Activated CD8-positive, alpha-beta memory T cell treated with anti-CD3 and anti-CD28 coated beads, Interleukin-2, amount 50 U/mL, for 1 hour (primary cell): Measurements from ENCODE around the gene NEMP1.
"Not testable (repeated sequence)": the region's sequence is repeated elsewhere in the genome, so short reads cannot be mapped to it uniquely, and the experiment has no call there.

Experiments used
- DNase-seq: peaks from one replicate; pipeline ENCODE4 v3.0.0-alpha.2; 2020; ENCODE audit errors: extremely low read depth

NEMP1 gene

DNA sequence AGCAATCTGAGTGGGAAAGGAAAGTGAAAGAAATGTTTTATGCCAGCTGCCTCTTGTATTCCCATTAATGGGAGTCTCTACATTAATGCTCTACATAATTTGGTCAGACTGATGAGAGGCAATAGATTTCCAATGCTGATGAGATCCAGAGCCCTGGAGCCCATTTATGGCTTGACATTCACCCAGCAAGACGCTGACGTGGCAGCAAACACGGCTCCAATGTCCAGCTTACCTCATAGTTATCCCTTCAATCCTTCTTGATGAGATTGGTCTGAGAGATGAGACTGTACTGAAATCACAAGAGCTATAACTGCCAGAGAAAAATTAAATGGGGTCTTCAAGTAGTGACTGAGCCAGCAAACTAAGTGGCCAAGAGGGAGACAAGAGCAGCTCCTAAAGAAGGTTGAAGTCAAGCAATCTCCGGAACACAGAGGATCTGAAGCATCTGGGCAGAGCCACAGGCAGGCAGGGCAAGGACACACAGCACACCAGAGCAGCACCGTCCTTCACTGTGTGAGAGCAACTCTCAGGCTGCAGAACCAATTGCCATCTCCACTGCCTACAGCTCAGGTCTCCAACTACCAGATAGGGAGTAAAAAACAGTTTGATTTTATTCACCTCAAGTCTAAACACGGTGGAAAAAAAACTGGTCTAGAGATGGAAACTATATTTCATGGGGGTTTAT is 21.4 kb downstream of the NEMP1 start:
- DNase-seq = no peak

DNA sequence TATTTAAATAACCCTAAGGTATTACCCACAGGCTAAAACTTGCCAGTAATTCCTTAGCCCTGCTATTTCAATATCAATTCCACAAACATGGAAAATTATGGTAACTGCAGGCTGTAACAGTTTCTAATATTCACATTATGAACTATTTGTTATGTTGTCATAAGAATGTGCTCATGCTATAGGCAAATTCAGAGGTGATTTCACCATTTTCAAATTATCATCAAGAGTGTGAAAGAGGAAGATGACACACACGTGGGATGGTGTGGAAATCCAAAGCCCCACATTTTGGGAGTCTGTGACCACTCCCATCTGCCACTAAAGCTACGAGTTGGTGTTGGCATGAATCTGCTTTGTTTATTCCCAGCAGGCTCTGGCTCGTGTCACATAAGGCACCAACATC is 22.8 kb downstream of the NEMP1 start:
- DNase-seq = no peak

DNA sequence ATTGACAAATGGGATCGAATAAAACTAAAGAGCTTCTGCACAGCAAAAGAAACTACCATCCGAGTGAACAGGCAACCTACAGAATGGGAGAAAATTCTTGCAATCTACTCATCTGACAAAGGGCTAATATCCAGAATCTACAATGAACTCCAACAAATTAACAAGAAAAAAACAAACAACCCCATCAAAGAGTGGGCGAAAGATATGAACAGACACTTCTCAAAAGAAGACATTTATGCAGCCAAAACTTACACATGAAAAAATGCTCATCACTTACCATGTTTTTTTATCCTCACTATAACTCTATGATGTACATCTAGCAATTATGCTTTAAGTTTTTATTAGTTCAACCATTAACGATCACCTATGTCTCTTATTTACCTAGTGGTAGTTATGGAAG is 24.7 kb downstream of the NEMP1 start:
- DNase-seq = not testable (repeated sequence)

DNA sequence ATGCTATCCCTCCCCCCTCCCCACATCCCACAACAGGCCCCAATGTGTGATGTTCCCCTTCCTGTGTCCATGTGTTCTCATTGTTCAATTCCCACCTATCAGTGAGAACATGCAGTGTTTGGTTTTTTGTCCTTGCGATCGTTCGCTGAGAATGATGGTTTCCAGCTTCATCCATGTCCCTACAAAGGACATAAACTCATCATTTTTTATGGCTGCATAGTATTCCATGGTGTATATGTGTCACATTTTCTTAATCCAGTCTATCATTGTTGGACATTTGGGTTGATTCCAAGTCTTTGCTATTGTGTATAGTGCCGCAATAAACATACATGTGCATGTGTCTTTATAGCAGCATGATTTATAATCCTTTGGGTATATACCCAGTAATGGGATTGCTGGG is 25.4 kb downstream of the NEMP1 start:
- DNase-seq = not testable (repeated sequence)

DNA sequence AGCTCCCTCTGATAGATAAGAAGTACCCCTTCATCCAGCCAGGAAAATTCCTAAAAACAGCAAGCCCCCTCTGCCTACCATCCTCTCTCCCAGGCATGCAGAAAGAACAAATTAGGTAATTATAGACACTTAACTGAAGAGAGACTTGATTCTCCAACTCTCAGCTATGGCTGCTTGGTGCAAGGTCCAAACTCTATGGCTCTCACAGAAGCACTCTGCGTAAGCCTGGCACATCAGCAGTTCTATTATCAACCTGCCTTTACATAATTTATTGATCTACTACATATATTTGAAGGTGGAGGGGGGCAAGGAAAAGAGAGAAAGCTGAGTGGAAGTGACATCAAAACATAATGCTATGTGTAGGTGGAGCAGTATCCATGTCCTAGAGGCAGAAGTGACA is 27.6 kb downstream of the NEMP1 start:
- no peak for DNase-seq

DNA sequence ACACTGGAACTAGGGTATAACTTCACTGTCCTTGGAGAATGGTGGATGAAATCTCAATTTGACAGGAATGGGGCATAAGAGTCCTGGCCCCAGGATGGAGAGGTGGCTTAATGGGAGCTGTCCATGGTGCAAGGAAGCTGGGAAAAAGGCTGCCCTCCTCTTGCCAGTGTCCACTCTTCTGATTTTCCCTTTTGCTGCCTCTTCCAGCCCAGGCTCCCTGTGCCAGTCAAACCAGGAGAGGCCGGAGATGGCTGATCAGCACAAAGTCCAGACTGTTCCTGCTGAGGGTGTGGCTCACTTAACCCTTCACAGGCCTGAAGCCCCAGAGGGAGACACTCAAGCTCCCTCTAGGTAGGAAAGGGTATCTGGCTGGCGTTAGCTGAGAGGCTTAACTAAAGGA is 28.7 kb downstream of the NEMP1 start, which contains the start of gene MYO1A:
Gene MYO1A, minus strand, starts transcription at position 240 of the 400 bp plus-strand sequence. CDS start 1,806 bp downstream, outside the sequence.
- no peak for DNase-seq

DNA sequence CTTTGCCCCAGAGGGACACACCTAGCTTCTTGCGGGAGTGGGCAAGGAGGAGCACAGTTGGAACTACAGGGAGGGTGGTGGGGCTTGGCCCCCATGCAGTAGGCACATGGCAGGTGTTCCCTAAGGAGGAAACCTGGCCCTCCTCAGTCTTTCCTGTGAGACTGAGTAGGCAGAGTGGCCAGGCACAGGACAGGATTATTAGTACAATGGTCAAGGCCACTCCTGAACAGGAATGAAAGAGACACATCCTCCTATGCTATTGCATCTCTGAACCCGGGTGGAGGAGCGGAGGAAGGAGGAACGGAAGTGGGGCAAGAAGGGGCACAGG is 29.5 kb downstream of the NEMP1 start:
- DNase-seq = no peak

DNA sequence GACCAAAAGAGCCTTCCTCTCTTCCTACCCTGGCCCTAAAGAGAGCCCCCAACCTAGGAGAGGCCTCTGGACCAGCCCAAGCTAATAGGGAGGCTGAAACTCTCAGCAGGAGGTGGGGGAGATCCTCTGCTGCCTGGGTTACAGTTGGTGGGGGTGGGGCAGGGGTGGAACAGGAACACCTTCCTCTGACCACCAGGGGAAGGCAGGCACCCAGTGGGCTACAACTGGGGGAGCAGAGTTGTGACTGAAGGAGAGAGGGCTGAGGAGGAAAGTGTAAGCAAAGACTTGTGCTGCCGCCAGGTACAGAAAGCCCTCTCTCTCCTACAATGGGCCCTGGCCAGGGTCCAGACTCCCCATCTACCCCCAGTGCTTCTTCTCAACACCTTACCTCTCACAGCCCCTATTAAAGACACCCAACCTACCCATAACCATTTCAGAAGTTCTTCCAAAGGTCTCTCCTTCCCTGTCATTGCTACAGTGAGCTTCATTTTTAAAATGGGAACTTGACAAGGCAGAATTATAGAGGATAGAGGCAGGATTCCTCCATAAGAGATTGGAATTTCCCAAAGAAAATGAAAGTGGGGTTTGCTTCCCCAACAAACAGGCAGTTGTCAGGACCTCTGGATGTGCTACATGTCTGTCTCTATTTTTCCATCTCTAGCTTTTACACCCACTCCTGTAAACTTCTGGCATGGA is 30.0 kb downstream of the NEMP1 start:
- DNase-seq = no peak

DNA sequence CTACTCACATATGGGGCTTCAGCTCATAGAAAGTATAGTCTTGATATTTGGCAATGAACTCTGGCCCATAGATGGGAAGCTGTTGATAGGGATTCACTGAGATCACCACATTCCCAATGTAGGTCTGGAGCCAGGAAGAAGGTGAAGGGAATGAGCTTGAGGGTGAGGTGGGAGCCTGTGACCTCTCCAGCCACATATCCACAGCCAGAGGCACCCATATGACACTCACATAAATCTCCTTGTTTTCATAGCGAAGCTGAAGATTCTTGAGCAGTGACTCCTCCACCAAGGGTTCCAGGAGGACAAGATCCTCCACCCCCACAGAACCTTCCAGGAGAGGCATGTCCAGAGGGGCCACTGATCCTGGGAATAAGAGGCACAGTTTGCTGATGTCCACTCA is 30.6 kb downstream of the NEMP1 start:
- DNase-seq = no peak

DNA sequence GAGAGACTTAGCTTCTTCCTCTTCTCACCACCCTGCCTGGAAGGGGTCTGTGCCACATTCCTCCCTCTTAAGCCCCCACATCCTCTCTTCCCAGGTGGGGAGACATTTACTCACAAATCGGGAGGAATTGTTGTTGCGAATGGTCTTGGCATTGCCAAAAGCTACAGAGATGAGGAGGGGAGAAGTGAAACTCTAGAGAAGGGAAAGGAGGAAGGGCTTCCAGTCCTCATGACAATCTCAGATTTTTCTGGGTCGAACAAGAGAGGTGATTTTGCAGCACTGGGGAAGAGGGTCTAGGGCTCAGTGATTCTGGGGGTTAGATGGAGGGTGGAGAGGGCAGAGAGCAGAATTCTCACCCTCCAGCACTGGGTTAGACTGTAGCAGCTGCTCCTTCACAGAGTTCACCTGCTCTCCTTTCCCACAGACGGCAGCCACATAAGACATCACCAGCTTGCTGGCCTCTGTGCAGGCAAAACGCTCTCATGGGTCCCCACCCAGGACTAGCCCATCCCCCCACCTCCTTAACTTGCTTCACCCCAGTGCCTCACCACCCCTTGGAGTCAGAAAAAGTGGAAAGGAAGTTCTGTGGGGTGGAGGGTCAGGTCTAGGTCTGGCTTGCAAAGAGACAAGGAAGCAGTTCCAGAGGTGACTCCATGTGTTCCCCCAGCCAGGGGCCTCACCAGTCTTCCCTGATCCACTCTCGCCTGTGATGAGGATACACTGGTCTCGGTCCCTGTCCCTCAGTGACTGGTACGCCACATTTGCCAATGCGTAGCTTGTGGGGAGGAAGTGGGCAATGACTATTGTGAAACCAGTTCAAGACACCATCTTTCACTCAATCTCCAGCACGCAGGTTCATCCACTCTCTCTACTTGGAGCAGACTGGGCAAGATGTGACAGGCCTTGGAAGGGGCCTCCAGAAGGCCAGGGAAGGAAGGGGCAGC is 31.4 kb downstream of the NEMP1 start:
- DNase-seq = no peak

DNA sequence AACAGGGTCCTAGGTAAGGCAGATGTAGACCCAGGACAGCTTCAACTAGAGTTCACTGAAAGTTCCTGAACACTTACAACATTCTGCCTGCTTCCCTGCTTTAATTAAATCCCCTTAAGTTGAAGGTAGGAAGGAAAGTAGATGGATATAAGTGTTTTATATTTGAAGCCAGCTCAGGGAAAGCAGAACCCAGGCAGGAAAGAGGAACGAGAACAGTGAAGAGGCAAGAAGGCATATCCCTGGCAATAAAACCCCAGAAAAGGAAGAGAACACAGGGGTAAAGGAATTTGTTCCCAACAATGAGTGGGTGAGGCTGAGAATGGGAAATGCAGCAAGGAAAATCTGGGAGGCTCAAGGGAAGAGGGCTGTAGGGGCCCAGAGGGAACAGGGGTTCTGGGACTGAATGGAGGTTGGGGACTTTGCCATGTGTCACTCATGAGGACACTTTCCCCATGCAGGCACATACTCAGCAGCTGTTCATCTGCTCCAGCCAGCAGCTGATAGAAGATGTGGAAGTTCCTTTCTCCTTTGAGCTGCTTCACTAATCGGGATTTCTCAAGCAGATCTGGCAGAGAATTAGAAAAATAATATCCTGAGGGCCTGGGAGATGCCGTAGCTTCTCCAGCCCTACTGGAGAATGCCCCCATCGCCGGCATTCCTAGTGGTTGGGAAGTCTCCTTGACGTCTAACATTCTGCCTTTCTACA is 32.4 kb downstream of the NEMP1 start:
- DNase-seq = no peak

DNA sequence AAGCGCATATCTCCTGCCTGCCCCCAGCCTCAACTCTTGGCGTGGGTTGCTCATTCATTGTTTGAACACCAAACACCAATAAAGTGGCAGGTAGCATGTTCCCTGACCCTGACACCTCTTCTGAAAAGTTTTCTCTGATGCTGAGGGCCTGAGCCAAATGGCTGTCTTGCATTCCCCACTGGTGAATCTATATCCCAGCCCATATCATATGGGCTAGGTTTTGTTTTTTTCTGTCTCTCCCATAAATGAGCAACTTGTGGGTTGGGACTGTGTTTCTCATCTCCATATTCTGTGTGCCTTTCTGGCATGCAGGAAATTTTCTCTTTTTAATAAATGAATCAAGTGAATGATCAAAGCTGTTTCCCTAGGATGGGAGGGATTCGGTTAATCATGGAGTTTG is 33.7 kb downstream of the NEMP1 start:
- no peak for DNase-seq

DNA sequence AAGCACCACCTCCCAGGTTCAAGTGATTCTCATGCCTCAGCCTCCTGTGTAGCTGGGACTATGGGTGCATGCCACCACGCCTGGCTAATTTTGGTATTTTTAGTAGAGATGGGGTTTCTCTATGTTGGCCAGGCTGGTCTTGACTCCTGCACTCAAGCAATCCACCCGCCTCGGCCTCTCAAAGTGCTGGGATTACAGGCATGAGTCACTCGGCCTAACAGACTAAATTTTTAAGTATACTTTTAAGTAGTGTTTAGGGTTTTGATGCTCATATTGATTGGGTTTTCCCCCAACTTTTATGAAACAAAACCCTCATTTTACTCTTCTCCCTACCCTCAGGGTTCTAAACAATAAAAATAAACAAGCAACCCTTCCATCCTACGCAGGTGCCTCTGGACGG is 34.1 kb downstream of the NEMP1 start:
- DNase-seq = no peak

DNA sequence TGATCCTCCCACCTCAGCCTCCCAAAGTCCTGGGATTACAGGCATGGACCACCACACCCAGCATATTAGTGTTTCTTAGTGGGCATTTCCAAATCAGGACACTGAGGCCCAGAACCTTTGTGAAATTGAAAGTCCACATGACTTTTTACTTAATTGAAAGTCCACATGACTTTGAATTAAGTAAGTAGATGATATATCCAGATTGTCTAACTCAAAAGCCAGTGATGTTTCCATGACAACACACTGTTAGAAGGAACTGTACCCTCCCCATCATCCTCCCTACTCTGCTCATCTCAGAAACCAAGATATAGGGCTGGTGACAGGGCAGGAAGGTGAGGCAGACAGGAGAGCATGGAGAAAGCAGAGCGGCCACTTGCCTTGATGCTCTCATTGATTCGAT is 35.9 kb downstream of the NEMP1 start:
- DNase-seq = no peak

DNA sequence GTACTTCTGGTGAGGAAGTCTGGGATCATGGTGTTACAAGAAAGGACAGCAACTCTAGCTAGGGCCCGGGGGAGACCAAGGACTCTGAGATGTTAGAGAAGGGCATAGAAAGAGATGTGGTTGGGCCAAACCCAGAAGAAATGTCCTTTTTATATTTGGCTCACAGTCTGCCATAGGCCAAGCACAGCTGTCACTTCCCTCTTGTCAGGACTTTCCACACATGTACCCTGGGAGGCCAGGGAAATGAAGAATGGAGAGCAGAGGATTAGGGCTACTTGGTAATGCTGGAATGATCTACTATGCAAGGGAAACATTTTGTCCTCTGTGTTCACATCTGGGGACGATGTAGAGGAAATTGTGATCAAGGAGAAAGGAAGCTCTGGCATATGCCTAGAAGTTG is 37.8 kb downstream of the NEMP1 start:
- no peak for DNase-seq

DNA sequence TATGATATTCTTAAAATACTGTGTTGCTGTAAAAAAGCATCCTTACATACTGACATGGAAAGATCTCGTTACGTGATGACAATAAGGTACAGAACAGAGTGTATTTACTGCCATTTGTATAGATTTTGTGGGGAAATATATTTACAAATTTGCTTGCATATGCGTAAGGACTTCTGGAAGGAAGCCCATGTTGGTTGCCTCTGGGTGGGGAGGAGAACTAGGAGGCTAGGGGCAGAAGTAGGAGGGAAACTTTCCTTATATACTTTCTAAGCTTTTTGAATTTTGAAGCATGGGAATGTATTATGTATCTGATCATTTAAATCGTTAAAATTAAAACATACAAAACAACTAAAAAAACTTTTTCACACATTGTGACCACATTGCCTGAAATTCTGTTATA is 38.4 kb downstream of the NEMP1 start:
- no peak for DNase-seq

DNA sequence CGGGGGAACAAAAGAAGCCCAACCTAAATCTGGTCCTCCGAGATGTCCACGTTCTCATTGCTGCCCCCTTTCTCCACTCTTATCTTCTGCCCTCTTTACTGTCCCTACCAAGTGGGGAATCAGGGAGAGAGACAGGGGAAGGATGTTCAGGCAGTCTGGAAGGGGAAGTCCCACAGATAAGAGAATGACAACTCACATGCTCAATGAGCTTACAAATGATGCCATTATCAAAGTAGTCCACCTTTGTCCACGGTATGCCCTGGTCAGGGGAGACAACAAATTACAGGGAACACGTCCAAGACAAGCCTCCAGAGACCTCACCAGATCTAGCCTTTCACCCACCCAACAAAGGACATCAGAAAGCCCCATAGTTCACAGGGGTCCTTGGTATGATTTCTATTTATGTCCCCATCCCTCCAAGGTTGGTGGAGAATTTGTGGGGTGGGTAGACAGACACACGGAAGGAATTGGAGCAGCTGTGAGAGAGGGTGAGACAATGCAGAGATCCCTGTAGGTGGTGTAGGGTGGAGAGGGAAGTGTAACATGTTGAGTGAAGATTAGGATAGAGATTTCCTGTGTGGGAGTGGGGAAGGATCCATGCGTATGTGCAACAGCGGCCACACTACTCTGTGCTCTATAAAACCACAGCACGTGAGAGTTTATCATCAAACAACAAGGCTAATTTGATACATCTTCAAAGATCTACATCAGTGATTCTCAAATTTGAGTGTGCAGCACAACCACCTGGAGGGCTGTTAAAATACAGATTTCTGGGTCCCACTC is 39.4 kb downstream of the NEMP1 start:
- no peak for DNase-seq

DNA sequence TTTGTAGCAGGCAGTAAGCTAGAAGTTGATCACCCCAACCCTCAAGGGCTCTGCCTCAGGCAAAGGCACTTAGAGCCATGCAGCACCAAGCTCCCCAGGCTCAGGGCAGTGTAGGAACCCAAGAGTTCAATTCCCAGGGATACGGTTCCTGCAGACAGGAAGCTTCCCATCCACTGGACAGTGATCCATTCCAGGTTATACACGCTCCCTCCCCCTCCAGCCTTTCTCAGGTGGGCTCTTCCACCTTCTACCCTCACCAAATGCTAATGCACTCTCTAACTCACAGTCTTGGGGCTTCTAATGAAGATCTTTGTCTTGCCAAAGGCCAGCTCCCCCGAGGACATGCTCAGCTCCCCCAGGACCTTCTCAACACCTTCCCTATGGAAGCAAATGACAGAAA is 41.3 kb downstream of the NEMP1 start:
- DNase-seq = no peak

DNA sequence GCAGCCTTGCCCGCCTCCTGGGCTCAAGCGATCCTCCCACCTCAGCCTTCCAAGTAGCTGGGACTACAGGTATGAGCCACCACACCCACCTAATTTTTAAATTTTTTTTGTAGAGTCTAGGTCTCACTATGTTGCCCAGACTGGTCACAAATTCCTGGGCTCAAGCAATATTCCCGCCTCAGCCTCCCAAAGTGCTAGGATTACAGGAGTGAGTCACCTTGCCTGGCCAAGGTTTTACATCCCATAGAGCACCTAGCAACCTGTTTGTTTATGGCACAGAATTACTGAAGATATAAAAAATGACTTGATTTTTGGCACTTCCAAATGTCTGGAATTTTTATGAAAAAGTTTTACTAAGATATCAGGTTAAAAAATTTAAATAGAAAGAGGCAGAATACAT is 45.2 kb downstream of the NEMP1 start:
- DNase-seq = no peak

DNA sequence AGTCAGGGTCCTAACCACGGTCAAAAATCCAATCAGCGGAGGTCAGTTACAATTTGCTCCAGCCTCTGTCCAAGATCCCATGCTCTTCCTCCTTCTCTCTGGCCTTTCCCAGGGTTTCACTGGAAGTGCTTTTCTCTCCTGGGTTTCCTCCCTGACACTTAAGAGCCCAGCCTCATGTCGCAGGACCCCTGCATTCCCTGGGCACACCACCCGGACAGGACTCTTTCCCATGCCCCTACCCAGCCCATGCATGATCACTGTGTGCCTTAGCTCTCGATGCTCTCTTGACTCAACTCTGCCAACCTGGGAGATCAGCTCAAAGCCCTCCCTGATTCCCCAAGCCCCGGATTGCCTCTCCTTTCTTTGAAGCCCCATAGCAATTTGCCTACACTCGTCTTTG is 46.8 kb downstream of the NEMP1 start:
- no peak for DNase-seq

DNA sequence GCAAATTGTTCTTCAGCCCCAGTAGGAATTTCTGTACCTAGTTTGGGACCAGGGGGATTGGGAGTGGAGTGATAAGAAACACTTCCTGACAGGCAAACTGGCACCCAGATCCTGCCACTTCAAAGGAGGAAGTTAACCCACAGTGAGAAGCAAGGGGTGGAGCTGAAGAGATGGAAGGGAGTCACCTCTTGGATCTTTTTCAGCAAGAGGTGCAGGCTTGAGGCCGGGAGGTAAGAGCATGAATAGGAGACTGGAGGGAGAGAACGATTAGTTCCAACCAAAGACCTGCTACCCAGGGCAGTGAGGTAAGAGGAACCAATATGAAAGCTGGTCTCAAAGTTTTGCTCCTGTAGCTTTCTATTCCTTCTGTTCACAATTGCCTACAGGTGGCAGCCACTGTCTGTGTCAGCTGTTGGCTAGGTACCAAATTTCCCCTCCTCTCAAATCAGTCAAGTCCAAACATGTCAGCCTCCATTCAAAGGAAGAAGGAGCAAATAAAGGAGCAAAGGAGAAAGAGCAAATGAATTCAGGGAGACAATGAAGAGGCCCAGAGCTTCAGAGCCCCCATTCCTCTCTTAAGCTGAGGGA is 47.4 kb downstream of the NEMP1 start:
- DNase-seq = no peak
